HG03442 (cell line): ENCODE results near the gene SMIM22.

Source experiments
- ATAC-seq: cut with Tn5 transposase; IDR thresholded peaks from one replicate; pipeline ENCODE4 v1.9.1; 2021; ENCODE audit warnings: mild to moderate bottlenecking, moderate library complexity; ENCODE audit not compliant: unreplicated experiment

The SMIM22 gene, protein sequence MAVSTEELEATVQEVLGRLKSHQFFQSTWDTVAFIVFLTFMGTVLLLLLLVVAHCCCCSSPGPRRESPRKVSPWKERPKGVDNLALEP

DNA sequence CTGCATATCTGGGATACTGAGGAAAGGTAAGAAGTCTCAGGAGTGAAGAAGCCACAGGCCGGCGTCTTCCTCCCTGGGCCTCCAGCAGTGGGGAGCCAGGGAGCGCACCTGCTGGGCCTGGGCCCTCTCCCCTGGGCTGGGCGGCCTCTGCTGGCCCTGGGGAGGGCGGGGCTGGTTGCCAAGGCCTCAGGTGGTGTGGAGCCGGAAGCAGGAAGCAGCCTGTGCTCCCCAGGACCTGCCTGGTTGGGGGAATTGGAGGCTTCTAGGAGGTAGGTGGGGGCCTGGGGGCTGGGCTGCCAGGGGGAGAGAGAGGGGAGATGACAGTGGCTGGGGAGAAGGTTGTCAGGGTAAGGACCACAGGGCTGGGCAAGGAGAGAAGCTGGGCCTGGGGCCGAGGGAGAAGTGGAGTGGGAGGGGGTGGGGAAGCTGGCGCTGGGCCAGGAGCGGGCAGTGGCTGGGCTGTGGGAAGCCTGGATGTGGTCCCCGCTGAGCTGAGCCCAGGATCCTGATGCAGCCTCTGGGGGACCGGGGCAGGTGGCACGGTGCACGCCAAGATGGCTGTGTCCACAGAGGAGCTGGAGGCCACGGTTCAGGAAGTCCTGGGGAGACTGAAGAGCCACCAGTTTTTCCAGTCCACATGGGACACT, at the start of gene SMIM22:
Gene SMIM22, plus strand, starts transcription at position 189 of the 647 bp plus-strand sequence. Its CDS starts 366 bp downstream, at position 555.
- no peak for ATAC-seq

DNA sequence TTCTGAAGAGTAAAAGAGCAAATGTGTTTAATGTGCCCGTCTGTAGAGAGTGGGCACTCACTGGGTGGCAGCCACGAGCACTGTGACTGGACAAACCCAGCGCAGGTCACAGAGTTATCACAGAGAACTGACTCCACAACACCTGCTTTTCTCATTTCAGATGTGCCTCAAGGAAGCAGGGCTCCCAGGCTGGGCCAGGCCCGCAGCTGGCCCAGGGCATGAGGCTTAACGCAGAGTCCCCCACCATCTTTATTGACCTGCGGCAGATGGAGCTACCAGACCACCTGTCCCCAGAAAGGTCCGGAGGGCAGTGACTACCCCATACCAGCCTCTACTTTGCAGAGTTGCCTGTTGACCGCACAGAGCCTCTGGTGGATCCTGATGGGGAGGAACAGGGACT, 49.0 kb upstream of the SMIM22 start:
- ATAC-seq, result no peak

DNA sequence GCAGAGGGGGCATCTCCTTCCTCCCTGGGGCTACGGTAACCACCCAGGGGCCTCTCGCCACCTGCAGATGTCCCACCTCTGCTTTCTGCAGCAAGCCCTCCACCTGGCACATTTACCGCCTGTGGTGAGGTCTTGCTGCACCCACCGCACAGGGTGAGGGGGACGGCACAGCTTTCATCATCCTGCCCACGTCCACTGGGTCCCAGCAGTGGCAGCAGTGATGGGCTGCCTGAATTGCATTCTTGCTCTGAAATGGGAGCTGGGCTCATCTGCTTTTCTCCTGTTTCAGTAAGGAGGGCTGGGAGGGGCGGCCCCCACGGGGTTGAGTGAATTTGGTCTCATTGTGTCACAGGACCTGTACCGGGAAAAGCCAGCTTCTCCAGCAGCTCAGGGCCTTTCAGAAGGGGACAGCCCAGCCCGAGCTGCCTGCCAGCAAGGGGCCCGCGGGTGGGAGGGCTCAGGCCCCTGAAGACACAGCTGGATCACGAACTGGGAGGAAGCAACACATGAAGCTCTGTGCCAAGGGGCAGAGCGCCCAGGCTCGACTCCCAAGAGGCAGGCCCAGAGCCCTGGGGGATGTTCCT, 48.1 kb upstream of the SMIM22 start:
- ATAC-seq, result no peak

DNA sequence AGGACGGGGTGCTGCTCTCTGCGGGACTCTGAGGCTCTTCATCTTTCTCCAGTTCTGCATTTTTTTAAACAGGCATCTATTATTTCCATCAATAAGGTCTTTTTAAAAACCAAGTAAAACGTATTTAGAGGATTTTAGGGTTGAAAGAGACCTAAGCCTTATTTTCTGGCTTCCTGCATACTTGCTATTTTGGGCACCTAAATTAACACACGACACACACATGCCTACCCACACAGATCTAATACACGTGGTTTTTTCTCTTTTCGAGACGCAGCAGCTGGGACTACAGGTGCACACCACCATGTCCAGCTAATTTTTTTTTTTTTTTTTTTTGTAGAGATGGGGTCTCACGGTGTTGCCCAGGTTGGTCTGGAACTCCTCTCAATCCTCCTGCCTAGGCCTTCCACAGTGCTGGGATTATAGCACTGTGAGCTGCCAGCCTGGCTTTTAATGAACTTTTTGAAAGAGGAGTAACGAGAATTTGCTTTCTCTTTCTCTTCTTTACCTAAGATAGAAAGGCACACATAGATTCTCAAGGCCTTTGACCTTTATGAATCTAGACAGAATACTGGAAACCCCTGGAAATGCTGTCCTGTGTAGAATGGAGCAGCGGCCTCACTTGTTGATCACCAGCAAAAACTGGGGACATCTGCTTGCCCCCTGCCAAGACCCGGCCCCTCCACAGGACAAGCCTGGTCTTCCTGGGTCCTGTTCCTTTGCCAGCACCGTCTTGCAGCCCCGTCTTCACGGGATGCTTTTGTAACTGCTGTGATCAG, 47.1 kb upstream of the SMIM22 start:
- no peak for ATAC-seq

DNA sequence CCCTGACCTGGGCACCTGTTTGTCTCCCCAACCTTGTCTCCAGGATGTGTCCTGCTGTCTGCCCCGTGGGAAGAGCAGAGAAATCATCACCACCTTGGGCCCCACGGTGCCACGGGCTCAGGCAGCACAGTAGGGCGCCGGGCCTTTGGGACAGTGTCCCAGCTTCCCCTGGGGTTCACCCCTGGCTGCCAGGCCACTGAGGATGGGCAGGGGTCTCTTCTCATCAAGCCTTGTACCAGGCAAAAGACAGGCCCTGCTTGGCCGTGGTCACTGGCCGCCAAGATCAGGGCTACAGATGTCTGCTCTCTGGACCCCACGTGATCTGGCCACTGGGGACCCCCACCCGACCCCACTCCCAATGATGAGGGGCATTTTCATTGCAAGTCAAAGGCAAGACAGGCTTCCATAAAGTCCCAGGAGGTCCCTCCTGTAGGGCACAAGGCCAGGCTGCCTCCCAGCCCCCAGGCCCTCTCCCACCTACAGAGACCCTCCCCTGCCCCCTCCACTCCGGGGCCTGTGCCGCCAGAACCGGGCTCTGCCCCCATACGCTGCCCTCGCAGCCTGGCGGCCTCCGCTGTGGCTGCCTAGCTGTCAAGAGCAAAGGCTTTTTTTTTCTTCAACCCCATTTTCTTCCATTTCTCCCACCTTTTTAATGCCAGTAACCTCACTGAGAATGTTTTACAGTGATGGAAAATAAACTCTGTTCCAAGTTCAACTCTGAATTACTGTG, 46.3 kb upstream of the SMIM22 start:
- no peak for ATAC-seq

DNA sequence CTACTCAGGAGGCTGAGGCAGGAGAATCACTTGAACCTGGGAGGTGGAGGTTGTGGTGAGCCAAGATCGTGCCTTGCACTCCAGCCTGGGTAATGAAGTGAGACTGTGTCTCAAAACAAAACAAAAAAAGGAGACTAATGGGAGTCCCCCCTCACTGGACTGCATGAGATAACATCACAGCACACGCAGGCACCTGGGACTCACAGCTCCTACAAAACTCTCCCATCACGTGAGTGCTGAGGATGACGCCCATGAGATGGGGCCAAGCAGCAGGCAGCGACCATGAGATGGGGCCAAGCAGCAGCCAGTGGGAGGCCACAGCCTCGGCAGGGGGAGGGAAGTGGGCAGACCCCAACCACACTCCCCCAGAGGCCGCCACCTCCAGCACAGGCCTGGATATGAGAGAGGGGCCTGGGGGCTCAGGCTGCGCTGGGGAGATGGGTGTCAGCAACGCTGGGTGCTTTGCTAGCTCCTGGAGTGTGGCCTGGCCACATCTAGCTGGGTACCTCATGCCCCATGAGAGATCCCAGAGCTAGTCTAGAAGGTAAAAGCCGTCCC, 45.4 kb upstream of the SMIM22 start:
- no peak for ATAC-seq

DNA sequence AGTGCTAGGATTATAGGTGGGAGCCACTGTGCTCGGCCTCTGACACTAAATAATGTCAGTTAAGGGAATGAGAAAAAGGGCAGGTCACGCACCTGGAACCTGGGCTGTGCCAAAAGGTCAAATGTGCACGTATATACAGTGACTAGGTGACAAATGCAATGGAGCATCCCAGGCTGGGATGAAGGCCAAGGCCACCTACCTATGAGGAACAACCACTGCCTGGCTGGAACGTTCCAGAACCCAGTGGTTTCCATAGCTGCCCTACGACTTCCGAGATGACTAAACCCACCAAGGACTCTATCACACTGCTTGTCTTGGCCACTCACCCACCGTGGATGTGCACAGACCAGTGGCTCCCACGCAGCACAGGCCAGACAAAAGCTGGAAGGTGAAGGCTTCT, 44.3 kb upstream of the SMIM22 start:
- ATAC-seq, result no peak

DNA sequence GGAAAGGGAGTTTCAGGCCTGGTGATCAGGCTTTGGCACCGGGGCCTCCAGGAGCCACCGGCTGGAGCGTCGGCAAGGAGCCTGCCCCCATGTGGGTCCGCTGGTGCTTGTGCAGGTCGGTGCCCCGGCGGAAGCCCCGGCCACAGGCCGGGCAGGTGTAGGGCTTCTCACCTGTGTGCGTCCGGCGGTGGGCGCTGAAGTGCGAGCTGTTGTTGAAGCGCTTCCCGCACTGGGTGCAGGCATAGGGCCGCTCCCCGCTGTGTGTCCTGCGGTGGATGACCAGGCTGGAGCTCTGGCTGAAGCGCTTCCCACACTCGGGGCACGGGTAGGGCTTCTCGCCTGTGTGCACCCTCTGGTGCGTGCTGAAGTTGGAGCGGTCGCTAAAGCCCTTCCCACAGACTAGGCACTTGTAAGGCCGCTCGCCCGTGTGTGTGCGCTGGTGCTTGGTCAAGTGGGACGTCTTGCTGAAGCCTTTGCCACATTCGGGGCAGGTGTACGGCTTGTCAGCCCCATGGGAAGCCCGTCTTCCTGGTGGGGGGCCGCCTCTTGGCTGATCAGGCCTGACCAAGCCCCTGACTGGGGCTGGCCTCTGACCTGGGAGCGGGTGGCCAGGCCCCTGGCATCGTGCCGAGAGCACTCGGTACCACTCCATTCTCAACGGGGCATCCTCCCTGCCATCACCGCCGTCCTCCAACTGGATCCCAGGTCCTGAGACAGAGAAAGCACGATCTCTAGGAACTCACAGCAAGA, 42.6 kb upstream of the SMIM22 start:
- no peak for ATAC-seq

DNA sequence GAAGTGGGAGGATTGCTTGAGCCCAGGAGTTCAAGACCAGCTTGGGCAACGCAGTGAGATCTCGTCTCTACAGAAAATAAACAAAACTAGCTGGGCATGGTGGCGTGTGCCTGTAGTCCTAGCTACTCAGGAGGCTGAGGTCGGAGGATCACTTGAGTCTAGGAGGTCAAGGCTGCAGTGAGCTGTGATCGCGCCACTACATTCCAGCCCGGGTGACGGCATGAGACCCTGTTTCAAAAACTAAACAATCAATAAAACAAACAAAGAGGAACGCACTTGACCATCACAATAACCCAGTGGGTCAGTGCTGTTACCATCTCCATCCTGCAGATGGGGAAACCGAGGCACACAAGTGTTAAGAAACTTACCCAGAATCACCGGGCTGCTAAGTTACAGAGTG, 41.9 kb upstream of the SMIM22 start:
- ATAC-seq, result no peak

DNA sequence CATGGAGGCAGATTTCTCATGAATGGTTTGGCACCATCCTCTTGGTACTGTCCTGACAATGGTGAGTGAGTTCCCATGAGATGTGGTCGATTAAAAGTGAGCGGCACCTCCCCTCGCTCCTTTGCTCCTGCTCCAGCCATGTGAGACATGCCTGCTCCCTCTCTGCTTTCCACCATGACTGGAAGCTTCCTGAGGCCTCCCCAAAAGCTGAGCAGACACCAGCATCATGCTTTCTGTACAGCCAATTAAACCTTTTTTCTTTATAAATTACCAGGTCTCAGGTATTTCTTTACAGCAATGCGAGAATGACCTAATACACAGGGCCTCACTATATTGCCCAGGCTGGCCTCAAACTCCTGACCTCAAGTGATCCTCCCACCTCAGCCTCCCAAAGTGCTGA, 40.3 kb upstream of the SMIM22 start:
- ATAC-seq, result no peak

DNA sequence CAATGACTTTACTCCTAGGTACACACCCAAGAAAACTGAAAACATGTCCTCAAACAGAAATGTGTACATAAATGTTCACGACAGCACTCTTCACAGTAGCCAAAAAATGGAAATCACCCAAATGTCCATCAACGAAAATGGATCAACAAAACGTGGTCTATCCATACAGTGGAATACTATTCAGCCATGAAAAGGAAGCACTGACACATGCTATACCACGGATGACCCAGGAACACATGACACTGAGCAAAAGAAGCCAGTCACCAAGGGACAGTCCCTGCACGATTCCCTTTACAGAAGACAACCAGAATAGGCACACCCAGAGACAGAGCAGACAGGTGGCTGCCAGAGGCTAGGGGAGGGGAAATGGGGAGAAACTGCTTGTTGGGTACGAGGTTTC, 39.5 kb upstream of the SMIM22 start:
- no peak for ATAC-seq

DNA sequence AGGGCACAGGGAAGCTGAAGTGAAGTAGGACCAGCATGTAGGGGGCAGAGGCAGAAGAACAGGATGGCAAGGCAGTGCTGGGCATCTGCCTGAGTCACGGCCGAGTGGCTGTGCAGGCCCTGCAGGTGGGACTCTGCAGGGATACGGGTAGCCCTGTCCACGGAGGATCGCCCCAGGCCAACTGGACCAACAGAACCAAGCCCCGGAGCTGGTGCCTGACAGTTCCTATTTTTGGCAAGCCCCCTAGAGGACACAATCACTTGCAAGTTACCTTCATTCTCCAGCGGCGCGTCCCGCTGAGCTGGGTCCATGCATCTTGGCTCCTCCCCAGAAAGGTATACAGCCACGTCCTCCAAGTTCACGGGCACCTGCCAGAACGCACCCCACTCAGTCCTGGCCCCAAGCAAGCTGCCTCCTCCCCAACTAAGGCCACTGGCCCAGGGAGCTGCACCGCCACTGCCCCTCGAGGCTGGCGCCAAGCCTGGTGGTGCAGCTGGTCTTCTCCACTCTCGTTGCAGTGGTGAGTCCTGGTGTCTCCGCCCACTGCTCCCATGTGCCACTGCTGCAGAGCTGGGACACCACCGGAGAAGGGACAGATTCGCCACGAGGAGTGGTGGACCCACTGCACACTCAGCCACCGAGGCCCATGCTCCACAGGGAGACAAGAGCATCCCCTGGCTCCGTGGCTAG, 34.8 kb upstream of the SMIM22 start:
- ATAC-seq, result no peak

DNA sequence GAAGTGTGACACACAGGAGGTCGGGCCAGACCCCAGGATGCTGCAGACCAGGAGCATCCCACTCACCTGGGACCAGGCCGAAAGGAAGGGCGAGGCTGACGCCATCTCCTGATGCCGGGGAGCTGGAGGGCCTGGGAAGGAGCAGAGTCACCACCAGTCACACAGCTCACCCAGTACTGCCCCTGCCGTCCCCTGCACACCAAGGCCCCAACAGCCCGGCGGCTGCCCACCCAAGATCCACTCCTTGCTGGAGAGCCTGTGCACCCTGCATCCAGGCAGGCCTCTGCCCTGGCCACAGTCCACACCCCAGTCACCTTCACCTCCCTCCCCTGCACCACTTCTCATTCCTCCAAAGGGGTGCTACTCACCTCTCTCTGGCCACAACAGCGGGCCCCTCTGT, 33.0 kb upstream of the SMIM22 start:
- ATAC-seq, result no peak

DNA sequence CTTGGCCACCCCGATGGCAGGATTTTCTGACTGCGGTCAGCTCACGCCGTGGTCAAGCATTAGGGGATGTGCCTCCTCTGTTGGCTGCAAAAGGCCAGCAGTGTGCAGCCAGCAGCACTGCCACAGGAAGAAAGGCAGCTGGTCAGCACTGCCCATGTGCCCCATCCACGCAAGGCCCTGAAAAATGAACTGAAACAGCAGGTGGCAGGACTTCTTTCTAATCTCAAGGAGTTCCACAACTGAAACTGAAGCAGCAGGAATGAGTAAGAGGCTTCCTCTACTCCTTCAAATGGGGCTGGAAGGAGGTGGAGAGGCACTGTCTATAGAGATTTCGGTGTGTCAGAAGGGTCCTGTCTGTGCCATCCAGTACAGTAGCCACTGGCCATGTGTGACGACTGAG, 31.4 kb upstream of the SMIM22 start:
- no peak for ATAC-seq

DNA sequence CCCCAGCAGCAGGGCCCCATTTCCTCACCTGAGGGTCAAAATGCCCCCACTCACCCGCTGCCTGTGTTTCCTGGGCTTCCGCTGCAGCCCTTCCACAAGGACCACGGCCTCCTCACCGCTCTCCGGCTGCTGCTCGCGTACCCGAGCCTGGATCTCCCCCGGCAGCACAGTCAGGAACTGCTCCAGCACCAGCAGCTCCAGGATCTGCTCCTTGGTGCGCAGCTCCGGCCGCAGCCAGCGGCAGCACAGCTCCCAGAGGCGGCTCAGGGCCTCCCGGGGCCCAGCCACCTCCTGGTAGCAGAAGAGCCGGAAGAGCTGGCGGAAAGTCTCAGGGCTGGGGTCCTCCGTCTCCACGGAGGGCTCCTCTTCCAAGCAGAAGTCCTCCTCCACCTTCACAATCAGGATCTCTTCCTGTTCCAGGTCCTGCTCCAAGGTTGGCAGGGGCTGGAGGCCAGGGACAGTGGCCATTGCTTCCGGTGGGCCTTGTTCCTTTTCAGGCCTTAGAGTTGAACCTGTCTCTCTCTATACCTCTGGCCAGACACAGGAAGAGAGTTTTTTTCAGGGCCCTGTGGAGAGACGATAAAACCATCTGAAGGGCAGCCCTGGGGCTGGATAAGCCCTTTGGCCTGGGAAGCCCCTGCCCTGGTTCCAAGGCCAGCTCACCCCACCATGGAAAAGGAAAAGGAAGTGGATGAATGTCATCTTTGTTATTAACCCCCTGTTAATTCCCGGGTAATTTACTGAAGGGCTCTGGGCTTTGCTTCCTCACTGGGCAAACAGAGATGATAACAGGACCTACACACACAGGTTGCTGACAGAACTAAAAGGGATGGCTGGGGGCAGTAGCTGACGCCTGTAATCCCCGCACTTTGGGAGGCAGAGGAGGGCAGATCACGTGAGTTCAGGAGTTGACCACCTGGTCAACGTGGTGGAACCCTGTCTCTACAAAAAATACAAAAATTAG, 29.4 kb upstream of the SMIM22 start:
- ATAC-seq, result no peak

DNA sequence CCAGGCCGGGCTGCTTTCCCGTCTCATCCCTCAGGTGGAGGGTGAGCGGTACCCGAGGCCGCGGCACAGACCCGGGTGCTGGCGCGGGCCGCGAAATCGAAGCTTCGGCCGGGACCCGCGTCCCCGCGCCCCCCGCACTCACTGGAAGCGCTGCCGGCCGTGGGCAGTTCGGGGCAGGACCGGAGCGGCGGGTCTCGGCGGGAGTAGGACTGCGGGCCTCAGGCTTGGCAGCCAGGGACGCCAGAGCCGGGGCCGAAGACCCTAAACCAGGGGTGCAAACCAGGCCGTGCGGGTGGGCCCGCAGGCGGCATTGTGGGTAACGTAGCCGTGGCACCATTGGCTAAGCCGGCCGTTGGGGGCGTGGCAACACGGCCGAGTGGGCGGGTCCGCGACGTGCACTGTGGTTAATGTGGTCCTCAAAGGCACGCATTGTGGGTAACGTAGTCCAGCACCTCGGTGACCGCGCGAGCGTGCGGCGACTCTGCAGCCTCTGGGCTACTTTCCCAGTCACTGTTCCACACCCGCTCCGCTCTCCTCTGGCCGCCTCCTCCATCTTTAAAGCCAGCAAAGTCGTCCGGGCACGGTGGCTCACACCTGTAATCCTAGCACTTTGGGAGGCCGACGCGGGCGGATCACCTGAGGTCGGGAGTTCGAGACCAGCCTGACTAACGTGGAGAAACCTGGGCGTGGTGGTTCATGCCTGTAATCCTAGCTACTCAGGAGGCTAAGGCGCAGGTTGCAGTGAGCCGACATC, 28.1 kb upstream of the SMIM22 start, which contains the start of gene ZNF500:
Gene ZNF500, minus strand, starts transcription at position 288 of the 754 bp plus-strand sequence. CDS start 1,184 bp downstream, outside the sequence.
- peak; percentile 78 for ATAC-seq

DNA sequence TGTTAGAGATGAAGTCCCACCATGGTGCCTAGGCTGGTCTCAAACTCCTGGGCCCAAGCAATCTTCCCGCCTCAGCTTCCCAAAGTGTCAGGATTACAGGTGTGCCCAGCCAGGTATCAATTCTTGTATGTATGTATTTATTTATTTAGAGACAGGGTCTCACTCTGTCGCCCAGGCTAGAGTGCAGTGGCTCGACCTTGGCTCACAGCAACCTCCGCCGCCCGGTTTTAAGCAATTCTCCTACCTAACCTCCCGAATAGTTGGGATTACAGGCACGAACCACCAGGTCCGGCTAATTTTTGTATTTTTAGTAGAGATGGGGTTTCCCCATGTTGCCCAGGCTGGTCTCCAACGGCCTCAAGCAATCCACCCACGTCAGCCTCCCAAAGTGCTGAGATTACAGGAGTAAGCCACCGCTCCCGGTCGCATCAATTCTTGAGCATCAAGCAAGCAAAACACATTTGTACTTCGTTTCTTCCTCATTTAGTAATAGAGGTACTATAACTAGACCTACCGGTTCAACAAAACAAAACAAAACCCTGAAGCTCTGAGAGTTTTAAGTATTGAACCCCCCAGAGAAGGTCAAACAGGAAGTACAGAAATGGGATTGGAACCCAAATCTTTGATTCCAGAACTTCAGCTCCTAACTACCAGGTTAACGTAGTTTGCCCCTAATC, 27.2 kb upstream of the SMIM22 start:
- no peak for ATAC-seq
